OCI-LY1 (cell line): ENCODE data around the gene EFCAB10.

Experiments used
- CTCF ChIP-seq: fragments of 200-600 bp; sonication (generic), shearing (Covaris generic); IDR thresholded peaks from 2 replicates; pipeline ENCODE4 v1.5.1; 2017; ENCODE audit warnings: mild to moderate bottlenecking, antibody characterized with exemption, low read length, moderate library complexity, mixed read lengths
- EZH2 ChIP-seq: fragments of 200-600 bp; sonication (generic), shearing (Covaris generic); IDR thresholded peaks from 2 replicates; pipeline ENCODE4 v1.8.0; 2017; ENCODE audit warnings: borderline replicate concordance, mixed run types, mild to moderate bottlenecking, antibody characterized with exemption, low read length, moderate library complexity, mixed read lengths

GRCh38 chr7:105602325-105603305 is 21.3 kb upstream of the EFCAB10 start:
- TF ChIP-seq CTCF (no peak), EZH2 (no peak)
